ENCODE results near the gene POLG2. TPM values are rescaled to one million over a fixed set of nuclear protein-coding genes. Genes with fewer than 3 reads are reported as not detected.
"Not testable (repeated sequence)": the region's sequence is repeated elsewhere in the genome, so short reads cannot be mapped to it uniquely, and the experiment has no call there.

The POLG2 gene
- total and polyA plus RNA-seq, 8 donors, result 4.8 to 12.9 (median 7.6) TPM

GRCh38 chr17:64470625-64471024, 26.2 kb downstream of the POLG2 start:
- H3K4me3 ChIP-seq, result no peak overlapping the region
- no peaks in the 10 kb centered on the region for H3K27me3 ChIP-seq
- FAIRE-seq (no peak), ATAC-seq (no peak), DNase-seq (no peak)
- intact Hi-C loops (cut with DNase I), result no loop called here
- no peaks in the 10 kb centered on the region for H3K4me1 ChIP-seq
- no peaks in the 10 kb centered on the region for H3K9me3 ChIP-seq
- WGBS, 2 donors, result 72 to 74% methylated on average over 4 of the region's 4 CpGs
- H3K36me3 ChIP-seq, result no peaks in the 10 kb centered on the region
- no peak overlapping the region for H3K27ac ChIP-seq
- no peak for TF ChIP-seq CTCF (IDR thresholded peaks at IDR 0.05)

- intact Hi-C loops (cut with DNase I); H3K4me3 ChIP-seq; DNase-seq; H3K27me3 ChIP-seq; H3K27ac ChIP-seq; ATAC-seq; H3K36me3 ChIP-seq; H3K9me3 ChIP-seq; H3K4me1 ChIP-seq; FAIRE-seq: not testable (repeated sequence)
- WGBS, 2 donors, result 44 to 50% methylated on average over 1 of the region's 1 CpG
These were observed 30.0 kb downstream of the POLG2 start for GRCh38 chr17:64466834-64467233.

GRCh38 chr17:64466019-64466735, 30.7 kb downstream of the POLG2 start:
- no peak for ATAC-seq
- WGBS, 2 donors, result 54 to 65% methylated on average over 9 of the region's 9 CpGs
- no peak for TF ChIP-seq CTCF (IDR thresholded peaks at IDR 0.05)

GRCh38 chr17:64461788-64462187, 35.1 kb downstream of the POLG2 start:
- Histone ChIP-seq H3K9me3 (no peaks in the 10 kb centered on the region), H3K36me3 (no peaks in the 10 kb centered on the region), H3K27me3 (no peaks in the 10 kb centered on the region), H3K4me1 (no peaks in the 10 kb centered on the region), H3K27ac (no peak overlapping the region), H3K4me3 (no peak overlapping the region)
- no peak for FAIRE-seq
- no peak for TF ChIP-seq CTCF (IDR thresholded peaks at IDR 0.05)
- intact Hi-C loops (cut with DNase I), result no loop called here
- no peak for DNase-seq
- WGBS, 2 donors, result 67 to 69% methylated on average over 6 of the region's 6 CpGs
- ATAC-seq, result no peak

More at GRCh38 chr17:64466019-64466735, 30.7 kb downstream of the POLG2 start:
- FAIRE-seq (no peak), DNase-seq (no peak)
- Histone ChIP-seq H3K27me3 (no peaks in the 10 kb centered on the region), H3K9me3 (no peaks in the 10 kb centered on the region), H3K27ac (no peak overlapping the region), H3K4me1 (no peaks in the 10 kb centered on the region), H3K36me3 (no peaks in the 10 kb centered on the region), H3K4me3 (no peak overlapping the region)
- intact Hi-C loops (cut with DNase I), result no loop called here

- no peaks in the 10 kb centered on the region for H3K9me3 ChIP-seq
- intact Hi-C loops (cut with DNase I), result no loop called here
- ATAC-seq (no peak), FAIRE-seq (no peak), DNase-seq (no peak)
- TF ChIP-seq CTCF (IDR thresholded peaks at IDR 0.05), result no peak
- H3K36me3 ChIP-seq, result no peaks in the 10 kb centered on the region
- H3K4me1 ChIP-seq, result no peaks in the 10 kb centered on the region
- H3K27ac ChIP-seq, result no peak overlapping the region
- WGBS, 2 donors, result 78 to 80% methylated on average over 8 of the region's 8 CpGs
- no peaks in the 10 kb centered on the region for H3K27me3 ChIP-seq
- H3K4me3 ChIP-seq, result no peak overlapping the region
These were observed 35.9 kb downstream of the POLG2 start for GRCh38 chr17:64460955-64461354.

GRCh38 chr17:64459818-64460217, 37.0 kb downstream of the POLG2 start:
- H3K27ac ChIP-seq; H3K4me3 ChIP-seq; H3K36me3 ChIP-seq; ATAC-seq; H3K9me3 ChIP-seq; H3K27me3 ChIP-seq; DNase-seq; intact Hi-C loops (cut with DNase I); H3K4me1 ChIP-seq; FAIRE-seq: not testable (repeated sequence)
- WGBS, 2 donors, result 95 to 96% methylated on average over 7 of the region's 7 CpGs
